ENCODE measurements around the gene ZC2HC1B. TPM values are rescaled to one million over a fixed set of nuclear protein-coding genes. Genes with fewer than 3 reads are reported as not detected.
"Not testable (repeated sequence)": the region's sequence is repeated elsewhere in the genome, so short reads cannot be mapped to it uniquely, and the experiment has no call there.

The ZC2HC1B gene
- polyA plus RNA-seq, 2 donors: 0.08 to 0.14 TPM

GRCh38 chr6:143842461-143842901 is 21.8 kb upstream of the ZC2HC1B start:
- no peaks in the 10 kb centered on the region for H3K27me3 ChIP-seq (ENCODE audit: control insufficient read depth in 1 of 2, insufficient read depth in 2 of 2, low read length in 2 of 2)
- no peaks in the 10 kb centered on the region for H3K9me3 ChIP-seq (ENCODE audit: control insufficient read depth in 2 of 2, insufficient read depth in 1 of 2, low read depth in 1 of 2, low read length in 1 of 2)
- no peaks in the 10 kb centered on the region for H3K4me1 ChIP-seq (ENCODE audit: control insufficient read depth in 2 of 2, insufficient read depth in 2 of 2, low read length in 1 of 2)
- peaks cover 0 to 9% of the 10 kb centered on the region in 2 donors for H3K36me3 ChIP-seq (ENCODE audit: control insufficient read depth in 2 of 2, insufficient read depth in 2 of 2, low read length in 1 of 2)
- WGBS, 2 donors: 26% methylated on average over 7 of the region's 7 CpGs
- H3K27ac ChIP-seq (ENCODE audit: low read depth in 2 of 2, low read length in 1 of 2): peak overlapping the region; percentile 92 to 95
- H3K4me3 ChIP-seq (ENCODE audit: low read depth in 1 of 2, low read length in 2 of 2): peak overlapping the region; percentile 96 to 98

GRCh38 chr6:143842902-143843676 is 21.2 kb upstream of the ZC2HC1B start, which contains the start of gene LTV1:
LTV1 (plus strand) TSS chr6:143843338; CDS start chr6:143843478, 140 bp downstream.
- WGBS, 2 donors: 0% methylated on average over 63 to 64 of the region's 64 CpGs

DNA sequence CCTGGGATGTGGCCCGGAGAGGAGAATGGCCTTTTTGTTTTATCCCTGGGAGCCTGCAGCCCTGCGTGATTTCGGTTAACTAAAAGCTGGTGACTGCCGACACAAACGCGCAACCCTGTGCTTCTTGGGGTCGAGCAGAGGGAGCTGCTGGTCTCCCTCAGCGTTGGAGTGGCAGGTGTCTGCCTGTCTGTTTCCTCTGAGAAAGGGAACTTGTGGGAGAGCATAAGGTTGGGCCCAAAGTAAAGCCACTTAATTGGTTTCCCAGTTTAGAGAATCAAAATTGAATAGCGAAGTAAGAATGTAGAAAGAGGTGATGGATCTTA is 20.6 kb upstream of the ZC2HC1B start:
- Histone ChIP-seq H3K9me3 (ENCODE audit: control insufficient read depth in 2 of 2, insufficient read depth in 1 of 2, low read depth in 1 of 2, low read length in 1 of 2) (no peaks in the 10 kb centered on the region), H3K27me3 (ENCODE audit: control insufficient read depth in 1 of 2, insufficient read depth in 2 of 2, low read length in 2 of 2) (no peaks in the 10 kb centered on the region), H3K36me3 (ENCODE audit: control insufficient read depth in 2 of 2, insufficient read depth in 2 of 2, low read length in 1 of 2) (peaks cover 4 to 9% of the 10 kb centered on the region in 2 donors), H3K4me3 (ENCODE audit: low read depth in 1 of 2, low read length in 2 of 2) (peak overlapping the region; percentile 96 to 98), H3K4me1 (ENCODE audit: control insufficient read depth in 2 of 2, insufficient read depth in 2 of 2, low read length in 1 of 2) (no peaks in the 10 kb centered on the region), H3K27ac (ENCODE audit: low read depth in 2 of 2, low read length in 1 of 2) (peak overlapping the region; percentile 87 to 92)
- WGBS, 2 donors: 0 to 1% methylated on average over 9 of the region's 9 CpGs

More at GRCh38 chr6:143842902-143843676, 21.2 kb upstream of the ZC2HC1B start, which contains the start of gene LTV1:
- Histone ChIP-seq H3K4me3 (ENCODE audit: low read depth in 1 of 2, low read length in 2 of 2) (peak within 1 kb of the TSS; percentile 96 to 98), H3K4me1 (ENCODE audit: control insufficient read depth in 2 of 2, insufficient read depth in 2 of 2, low read length in 1 of 2) (no peaks in the 10 kb centered on the region), H3K9me3 (ENCODE audit: control insufficient read depth in 2 of 2, insufficient read depth in 1 of 2, low read depth in 1 of 2, low read length in 1 of 2) (no peaks in the 10 kb centered on the region), H3K36me3 (ENCODE audit: control insufficient read depth in 2 of 2, insufficient read depth in 2 of 2, low read length in 1 of 2) (peaks cover 0 to 9% of the 10 kb centered on the region in 2 donors), H3K27ac (ENCODE audit: low read depth in 2 of 2, low read length in 1 of 2) (peak within 1 kb of the TSS; percentile 92 to 95), H3K27me3 (ENCODE audit: control insufficient read depth in 1 of 2, insufficient read depth in 2 of 2, low read length in 2 of 2) (no peaks in the 10 kb centered on the region)

- no peaks in the 10 kb centered on the region for H3K9me3 ChIP-seq (ENCODE audit: control insufficient read depth in 2 of 2, insufficient read depth in 1 of 2, low read depth in 1 of 2, low read length in 1 of 2)
- peaks cover 5 to 9% of the 10 kb centered on the region in 2 donors for H3K36me3 ChIP-seq (ENCODE audit: control insufficient read depth in 2 of 2, insufficient read depth in 2 of 2, low read length in 1 of 2)
- no peaks in the 10 kb centered on the region for H3K4me1 ChIP-seq (ENCODE audit: control insufficient read depth in 2 of 2, insufficient read depth in 2 of 2, low read length in 1 of 2)
- no peaks in the 10 kb centered on the region for H3K27me3 ChIP-seq (ENCODE audit: control insufficient read depth in 1 of 2, insufficient read depth in 2 of 2, low read length in 2 of 2)
- H3K4me3 ChIP-seq (ENCODE audit: low read depth in 1 of 2, low read length in 2 of 2): peak overlapping the region; percentile 96 to 98
- no peak overlapping the region for H3K27ac ChIP-seq (ENCODE audit: low read depth in 2 of 2, low read length in 1 of 2)
- 11 to 12% methylated on average over 4 of the region's 4 CpGs for WGBS, 2 donors
Measured at GRCh38 chr6:143844006-143844405, 20.3 kb upstream of the ZC2HC1B start.

DNA sequence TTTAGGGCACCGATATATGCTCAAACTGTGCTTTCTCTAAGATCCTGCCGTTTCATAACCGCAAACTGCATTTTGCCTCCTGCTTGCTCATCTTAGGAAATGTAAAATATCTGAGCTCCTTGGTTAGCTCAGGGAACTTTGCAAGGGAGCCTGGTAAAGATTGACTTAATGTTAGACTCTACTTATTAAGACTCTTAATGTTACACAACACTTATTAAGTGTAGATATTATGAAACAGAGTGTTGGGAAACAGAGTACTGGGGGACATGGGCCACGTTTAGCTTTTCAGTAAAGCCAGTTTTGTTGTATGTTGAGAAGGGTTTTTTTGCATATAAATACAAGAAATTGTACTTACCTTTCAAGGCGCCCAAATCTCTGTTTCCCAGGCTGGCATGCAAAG is 19.2 kb upstream of the ZC2HC1B start:
- Histone ChIP-seq H3K4me1 (ENCODE audit: control insufficient read depth in 2 of 2, insufficient read depth in 2 of 2, low read length in 1 of 2) (no peaks in the 10 kb centered on the region), H3K9me3 (ENCODE audit: control insufficient read depth in 2 of 2, insufficient read depth in 1 of 2, low read depth in 1 of 2, low read length in 1 of 2) (no peaks in the 10 kb centered on the region), H3K27ac (ENCODE audit: low read depth in 2 of 2, low read length in 1 of 2) (no peak overlapping the region), H3K27me3 (ENCODE audit: control insufficient read depth in 1 of 2, insufficient read depth in 2 of 2, low read length in 2 of 2) (no peaks in the 10 kb centered on the region), H3K36me3 (ENCODE audit: control insufficient read depth in 2 of 2, insufficient read depth in 2 of 2, low read length in 1 of 2) (peaks cover 9% of the 10 kb centered on the region in 2 donors), H3K4me3 (ENCODE audit: low read depth in 1 of 2, low read length in 2 of 2) (no peak overlapping the region)
- WGBS, 2 donors: 88 to 89% methylated on average over 5 of the region's 5 CpGs

DNA sequence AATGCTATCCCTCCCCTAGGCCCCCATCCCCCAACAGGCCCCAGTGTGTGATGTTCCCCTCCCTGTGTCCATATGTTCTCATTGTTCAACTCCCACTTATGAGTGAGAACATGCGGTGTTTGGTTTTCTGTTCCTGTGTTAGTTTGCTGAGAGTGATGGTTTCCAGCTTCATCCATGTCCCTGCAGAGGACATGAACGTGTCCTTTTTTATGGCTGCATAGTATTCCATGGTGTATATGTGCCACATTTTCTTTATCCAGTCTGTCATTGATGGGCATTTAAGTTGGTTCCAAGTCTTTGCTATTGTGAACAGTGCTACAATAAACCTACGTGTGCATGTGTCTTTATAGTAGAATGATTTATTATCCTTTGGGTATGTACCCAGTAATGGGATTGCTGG is 12.6 kb upstream of the ZC2HC1B start:
- H3K4me3 ChIP-seq (ENCODE audit: low read depth in 1 of 2, low read length in 2 of 2); H3K4me1 ChIP-seq (ENCODE audit: control insufficient read depth in 2 of 2, insufficient read depth in 2 of 2, low read length in 1 of 2); H3K27ac ChIP-seq (ENCODE audit: low read depth in 2 of 2, low read length in 1 of 2); H3K27me3 ChIP-seq (ENCODE audit: control insufficient read depth in 1 of 2, insufficient read depth in 2 of 2, low read length in 2 of 2); H3K9me3 ChIP-seq (ENCODE audit: control insufficient read depth in 2 of 2, insufficient read depth in 1 of 2, low read depth in 1 of 2, low read length in 1 of 2): not testable (repeated sequence)
- 90 to 98% methylated on average over 3 of the region's 3 CpGs for WGBS, 2 donors
- peaks cover 3 to 15% of the 10 kb centered on the region in 2 donors for H3K36me3 ChIP-seq (ENCODE audit: control insufficient read depth in 2 of 2, insufficient read depth in 2 of 2, low read length in 1 of 2)

DNA sequence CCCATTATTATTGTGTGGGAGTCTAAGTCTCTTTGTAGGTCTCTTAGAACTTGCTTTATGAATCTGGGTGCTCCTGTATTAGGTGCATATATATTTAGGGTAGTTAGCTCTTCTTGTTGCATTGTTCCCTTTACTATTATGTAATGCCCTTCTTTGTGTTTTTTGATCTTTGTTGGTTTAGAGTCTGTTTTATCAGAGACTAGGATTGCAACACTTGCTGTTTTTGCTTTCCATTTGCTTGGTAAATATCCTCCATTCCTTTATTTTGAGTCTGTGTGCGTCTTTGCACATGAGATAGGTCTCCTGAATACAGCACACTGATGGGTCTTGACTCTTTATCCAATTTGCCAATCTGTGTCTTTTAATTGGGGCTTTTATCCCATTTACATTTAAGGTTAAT is 9.2 kb upstream of the ZC2HC1B start:
- H3K27me3 ChIP-seq (ENCODE audit: control insufficient read depth in 1 of 2, insufficient read depth in 2 of 2, low read length in 2 of 2); H3K4me3 ChIP-seq (ENCODE audit: low read depth in 1 of 2, low read length in 2 of 2); H3K9me3 ChIP-seq (ENCODE audit: control insufficient read depth in 2 of 2, insufficient read depth in 1 of 2, low read depth in 1 of 2, low read length in 1 of 2); H3K27ac ChIP-seq (ENCODE audit: low read depth in 2 of 2, low read length in 1 of 2); H3K4me1 ChIP-seq (ENCODE audit: control insufficient read depth in 2 of 2, insufficient read depth in 2 of 2, low read length in 1 of 2): not testable (repeated sequence)
- 100% methylated on average over 1 of the region's 1 CpG for WGBS, 2 donors
- H3K36me3 ChIP-seq (ENCODE audit: control insufficient read depth in 2 of 2, insufficient read depth in 2 of 2, low read length in 1 of 2): peaks cover 10 to 11% of the 10 kb centered on the region in 2 donors

DNA sequence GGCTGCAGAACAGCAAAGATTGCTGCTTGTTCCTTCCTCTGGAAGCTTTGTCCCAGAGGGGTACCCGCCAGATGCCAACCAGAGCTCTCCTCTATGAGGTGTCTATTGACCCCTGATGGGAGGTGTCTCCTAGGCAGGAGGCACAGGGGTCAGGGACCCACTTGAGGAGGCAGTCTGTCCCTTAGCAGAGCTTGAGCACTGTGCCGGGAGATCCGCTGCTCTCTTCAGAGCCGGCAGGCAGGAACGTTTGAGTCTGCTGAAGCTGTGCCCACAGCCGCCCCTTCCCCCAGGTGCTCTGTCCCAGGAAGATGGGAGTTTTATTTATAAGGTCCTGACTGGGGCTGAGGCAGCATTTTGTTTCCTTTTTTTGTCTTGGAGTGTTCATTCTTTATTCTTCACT is 7.5 kb upstream of the ZC2HC1B start:
- peaks cover 8 to 10% of the 10 kb centered on the region in 2 donors for H3K36me3 ChIP-seq (ENCODE audit: control insufficient read depth in 2 of 2, insufficient read depth in 2 of 2, low read length in 1 of 2)
- H3K4me3 ChIP-seq (ENCODE audit: low read depth in 1 of 2, low read length in 2 of 2); H3K27me3 ChIP-seq (ENCODE audit: control insufficient read depth in 1 of 2, insufficient read depth in 2 of 2, low read length in 2 of 2); H3K4me1 ChIP-seq (ENCODE audit: control insufficient read depth in 2 of 2, insufficient read depth in 2 of 2, low read length in 1 of 2); H3K9me3 ChIP-seq (ENCODE audit: control insufficient read depth in 2 of 2, insufficient read depth in 1 of 2, low read depth in 1 of 2, low read length in 1 of 2); H3K27ac ChIP-seq (ENCODE audit: low read depth in 2 of 2, low read length in 1 of 2): not testable (repeated sequence)
- 90 to 96% methylated on average over 6 of the region's 6 CpGs for WGBS, 2 donors

GRCh38 chr6:143857651-143858050 is 6.6 kb upstream of the ZC2HC1B start:
- Histone ChIP-seq H3K9me3 (ENCODE audit: control insufficient read depth in 2 of 2, insufficient read depth in 1 of 2, low read depth in 1 of 2, low read length in 1 of 2) (no peaks in the 10 kb centered on the region), H3K27me3 (ENCODE audit: control insufficient read depth in 1 of 2, insufficient read depth in 2 of 2, low read length in 2 of 2) (no peaks in the 10 kb centered on the region), H3K4me3 (ENCODE audit: low read depth in 1 of 2, low read length in 2 of 2) (no peak overlapping the region), H3K4me1 (ENCODE audit: control insufficient read depth in 2 of 2, insufficient read depth in 2 of 2, low read length in 1 of 2) (no peaks in the 10 kb centered on the region), H3K36me3 (ENCODE audit: control insufficient read depth in 2 of 2, insufficient read depth in 2 of 2, low read length in 1 of 2) (peaks cover 8 to 10% of the 10 kb centered on the region in 2 donors), H3K27ac (ENCODE audit: low read depth in 2 of 2, low read length in 1 of 2) (no peak overlapping the region)
- 95 to 97% methylated on average over 5 of the region's 5 CpGs for WGBS, 2 donors
